Activated CD8-positive, alpha-beta memory T cell treated with anti-CD3 and anti-CD28 coated beads, Interleukin-2, amount 50 U/mL, for 1 hour (primary cell): ENCODE results near the gene SPDYE6.
"Not testable (repeated sequence)": the region's sequence is repeated elsewhere in the genome, so short reads cannot be mapped to it uniquely, and the experiment has no call there.

ENCODE experiments used
- DNase-seq: peaks from one replicate; pipeline ENCODE4 v3.0.0-alpha.2; 2020; ENCODE audit errors: extremely low read depth

Gene SPDYE6

GRCh38 chr7:102317231-102318059, 38.8 kb downstream of the SPDYE6 start:
- DNase-seq = no peak

DNA sequence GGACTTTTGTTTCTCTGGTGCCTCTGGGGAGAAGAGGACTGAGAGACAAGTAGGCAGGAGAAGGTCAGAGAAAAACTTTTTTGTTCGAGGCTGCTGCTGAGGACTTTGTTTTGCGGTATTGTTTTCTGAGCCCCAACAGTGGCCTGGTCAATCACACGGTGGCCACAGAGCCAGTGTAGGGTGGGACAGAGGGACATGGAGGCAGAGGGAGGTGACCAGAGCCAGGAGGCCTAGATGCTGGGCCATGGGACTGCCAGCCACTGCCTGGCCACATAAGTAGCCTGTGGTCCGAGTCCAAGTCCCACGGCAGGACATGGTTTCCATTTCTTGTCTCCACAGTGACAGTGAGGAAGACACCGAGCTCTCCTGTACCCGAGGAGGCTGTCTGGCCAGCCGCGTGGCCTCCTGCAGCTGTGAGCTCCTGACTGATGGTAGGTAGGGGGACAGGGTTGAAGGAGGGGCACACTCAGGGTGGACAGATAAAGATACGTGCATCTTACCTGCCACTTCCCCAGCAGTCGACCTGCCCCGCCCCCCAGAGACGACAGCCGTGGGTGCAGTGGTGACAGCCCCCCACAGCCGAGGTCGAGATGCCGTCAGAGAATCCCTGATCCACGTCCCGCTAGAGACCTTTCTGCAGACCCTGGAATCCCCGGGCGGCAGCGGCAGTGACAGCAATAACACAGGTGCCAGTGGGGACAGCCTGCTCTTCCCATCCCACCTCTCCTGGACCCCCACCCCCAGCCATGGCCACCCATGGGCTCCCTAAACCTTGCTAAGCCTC, 42.1 kb downstream of the SPDYE6 start:
- no peak for DNase-seq

DNA sequence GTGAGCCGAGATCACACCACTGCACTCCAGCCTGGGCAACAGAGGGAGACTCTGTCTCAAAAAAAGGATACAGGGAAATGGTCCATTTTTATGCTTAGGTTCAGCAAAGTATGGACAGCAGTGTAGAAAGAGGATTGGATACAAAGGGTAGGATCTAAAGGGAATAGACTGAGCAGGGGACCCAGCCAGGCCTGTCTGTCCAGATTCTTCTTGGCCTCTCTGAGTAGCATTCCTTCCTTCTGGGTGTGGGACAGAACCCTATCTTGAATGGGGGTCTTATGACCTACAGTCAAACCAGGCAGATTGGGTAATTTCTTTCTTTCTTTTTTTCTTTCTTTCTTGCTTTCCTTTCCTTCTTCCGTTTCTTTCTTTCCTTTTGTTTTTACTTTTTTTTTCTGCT, 43.9 kb downstream of the SPDYE6 start:
- no peak for DNase-seq

DNA sequence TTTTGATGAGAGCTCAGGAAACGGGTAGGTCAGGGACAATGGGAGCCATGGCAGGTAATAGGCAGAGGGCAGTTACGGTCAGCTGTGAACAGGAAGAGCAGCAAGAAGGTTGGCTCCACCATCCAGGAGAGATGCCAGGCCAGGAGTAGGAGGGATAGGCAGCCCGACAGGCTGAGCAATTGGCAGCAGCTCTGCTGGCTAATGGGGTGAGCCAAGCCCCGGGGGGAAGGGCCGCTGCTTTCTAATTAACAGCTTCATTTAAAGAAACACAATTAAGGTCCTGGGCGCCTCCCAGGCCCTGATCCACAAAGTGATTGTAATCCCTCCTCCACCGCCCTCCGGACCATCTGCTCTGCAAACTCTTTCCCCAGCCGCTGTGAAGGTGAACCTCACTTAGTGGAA, 45.8 kb downstream of the SPDYE6 start:
- no peak for DNase-seq

DNA sequence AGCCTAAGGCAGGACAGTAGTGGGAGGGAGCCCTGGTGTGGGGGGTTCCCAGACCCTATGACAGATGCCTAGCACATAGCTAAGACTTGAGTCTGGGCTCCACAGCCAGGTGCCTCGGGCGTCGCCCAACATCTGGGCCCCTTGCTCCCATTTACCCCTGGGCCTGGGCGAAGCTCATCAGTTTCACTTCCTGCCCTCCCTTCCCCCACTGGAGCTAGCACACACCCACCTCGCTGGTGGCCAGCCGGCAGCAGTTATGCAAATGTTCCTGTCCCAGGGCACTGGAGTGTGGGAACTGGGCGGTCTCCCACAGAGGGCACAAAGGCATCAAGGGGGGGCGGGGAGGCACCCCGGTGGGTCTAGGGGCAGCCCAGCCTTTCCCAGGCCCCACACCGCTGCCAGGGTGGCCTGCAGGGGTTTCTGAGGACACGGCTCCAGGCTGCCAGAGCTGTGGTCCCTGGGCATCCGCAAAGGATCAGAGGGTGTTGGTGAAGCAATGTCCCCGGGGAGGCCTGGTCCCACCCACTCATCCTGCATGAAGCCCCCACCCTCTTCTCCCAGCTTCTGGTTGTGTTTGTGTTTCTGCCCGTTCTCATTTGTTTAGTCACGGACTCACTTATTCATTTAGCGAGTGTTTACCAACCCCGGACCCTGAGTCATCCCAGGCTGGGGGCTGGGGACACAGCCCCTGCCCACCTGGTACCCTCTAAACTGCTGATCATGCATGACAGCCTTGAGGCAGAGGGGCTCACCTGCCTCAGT, 49.1 kb downstream of the SPDYE6 start:
- DNase-seq = no peak

DNA sequence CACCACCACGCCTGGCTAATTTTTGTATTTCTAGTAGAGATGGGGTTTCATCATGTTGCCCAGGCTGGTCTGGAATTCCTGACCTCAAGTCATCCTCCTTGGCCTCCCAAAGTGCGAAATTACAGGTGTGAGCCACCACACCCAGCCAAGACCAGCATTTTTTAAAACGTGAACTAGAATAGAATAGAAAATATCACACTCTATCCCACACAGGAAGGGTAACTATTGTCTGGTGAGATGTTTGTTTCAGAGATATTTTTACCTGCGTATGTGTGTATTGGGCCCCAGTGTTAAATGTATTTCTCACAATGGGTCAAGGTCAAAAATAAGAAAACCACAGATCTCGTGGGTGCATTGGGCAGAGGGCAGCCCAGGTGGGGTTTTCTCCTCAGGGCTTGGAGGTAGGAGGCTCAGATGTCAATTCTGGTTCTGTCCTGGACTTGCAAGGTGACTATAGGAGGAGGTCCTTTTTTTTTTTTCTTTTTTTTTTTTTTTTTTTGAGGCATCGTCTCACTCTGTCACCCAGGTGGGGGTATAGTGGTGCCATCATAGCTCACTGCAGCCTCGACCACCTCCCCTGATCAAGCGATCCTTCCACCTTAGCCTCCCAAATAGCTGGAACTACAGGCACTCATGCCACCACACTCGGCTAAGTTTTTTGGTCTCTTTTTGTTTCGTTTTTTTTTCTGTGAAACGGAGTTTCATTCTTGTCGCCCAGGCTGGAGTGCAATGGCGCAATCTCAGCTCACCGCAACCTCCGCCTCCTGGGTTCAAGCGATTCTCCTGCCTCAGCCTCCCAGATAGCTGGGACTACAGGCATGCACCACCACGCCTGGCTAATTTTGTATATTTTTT, 50.6 kb downstream of the SPDYE6 start:
- no peak for DNase-seq

GRCh38 chr7:102304668-102305067, 51.6 kb downstream of the SPDYE6 start:
- DNase-seq = no peak

DNA sequence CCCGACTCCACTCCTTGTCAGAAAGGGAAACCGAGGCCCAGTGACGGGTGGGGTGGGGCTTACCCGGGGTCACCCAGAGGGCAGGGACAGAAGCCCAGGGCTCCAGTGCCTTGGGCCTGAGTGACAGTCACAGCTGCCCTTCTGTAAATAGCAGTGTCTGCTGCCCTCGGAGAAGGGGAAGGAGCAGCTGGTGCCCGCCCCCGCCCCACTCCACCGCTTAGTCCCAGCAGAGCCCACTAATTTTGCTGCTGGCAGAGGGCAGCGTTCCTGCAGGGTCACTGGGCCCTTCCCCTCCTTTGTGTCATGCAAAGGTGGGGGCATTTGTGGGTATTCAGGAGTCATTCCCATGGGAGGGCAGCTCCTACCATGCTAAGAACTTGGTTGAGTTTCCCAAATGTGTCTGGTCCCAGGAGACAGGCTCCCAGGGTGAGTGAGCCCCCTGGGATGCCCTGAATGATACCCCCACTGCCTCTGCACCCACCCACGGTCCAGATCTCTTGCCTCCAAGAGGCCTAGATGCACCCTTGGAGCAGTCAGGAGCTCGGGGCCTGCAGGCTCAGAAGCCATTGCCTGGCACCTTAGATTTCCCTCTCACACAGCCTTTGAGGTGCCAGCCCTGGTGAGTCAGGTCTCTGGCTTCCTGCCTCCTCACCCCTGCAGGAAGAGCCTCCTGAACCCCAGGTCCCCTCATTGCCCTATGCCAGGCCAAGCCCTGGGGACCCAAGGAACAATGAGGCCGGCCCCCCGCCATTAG, 52.4 kb downstream of the SPDYE6 start:
- DNase-seq = no peak

- no peak for DNase-seq
Observed at GRCh38 chr7:102302025-102302424, 54.2 kb downstream of the SPDYE6 start.

DNA sequence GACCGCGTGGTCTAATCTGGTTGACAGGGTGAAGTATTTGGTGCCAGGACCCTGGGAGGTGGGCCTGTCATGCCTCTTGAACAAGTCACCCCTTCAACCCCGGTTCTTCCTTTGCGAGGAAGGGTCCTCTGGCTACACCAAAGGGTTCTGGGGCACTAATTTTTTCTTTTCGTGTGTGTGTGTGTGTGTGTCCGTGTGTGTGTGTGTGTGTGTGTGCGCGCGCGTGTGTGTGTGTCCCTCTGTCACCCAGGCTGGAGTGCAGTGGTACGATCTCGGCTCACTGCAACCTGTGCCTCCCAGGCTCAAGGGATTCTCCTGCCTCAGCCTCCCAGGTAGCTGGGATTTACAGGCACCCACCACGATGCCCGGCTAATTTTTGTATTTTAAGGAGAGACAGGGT, 54.9 kb downstream of the SPDYE6 start:
- not testable (repeated sequence) for DNase-seq

DNA sequence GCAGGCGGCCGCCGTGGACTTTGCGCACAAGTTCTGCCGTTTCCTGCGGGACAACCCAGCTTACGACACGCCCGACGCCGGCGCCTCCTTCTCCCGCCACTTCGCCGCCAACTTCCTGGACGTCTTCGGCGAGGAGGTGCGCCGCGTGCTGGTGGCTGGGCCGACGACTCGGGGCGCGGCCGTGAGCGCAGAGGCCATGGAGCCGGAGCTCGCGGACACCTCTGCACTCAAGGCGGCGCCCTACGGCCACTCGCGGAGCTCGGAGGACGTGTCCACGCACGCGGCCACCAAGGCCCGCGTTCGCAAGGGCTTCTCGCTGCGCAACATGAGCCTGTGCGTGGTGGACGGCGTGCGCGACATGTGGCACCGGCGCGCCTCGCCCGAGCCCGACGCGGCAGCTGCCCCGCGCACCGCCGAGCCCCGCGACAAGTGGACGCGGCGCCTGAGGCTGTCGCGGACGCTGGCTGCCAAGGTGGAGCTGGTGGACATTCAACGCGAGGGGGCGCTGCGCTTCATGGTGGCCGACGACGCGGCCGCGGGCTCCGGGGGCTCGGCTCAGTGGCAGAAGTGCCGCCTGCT, 55.5 kb downstream of the SPDYE6 start:
- no peak for DNase-seq

DNA sequence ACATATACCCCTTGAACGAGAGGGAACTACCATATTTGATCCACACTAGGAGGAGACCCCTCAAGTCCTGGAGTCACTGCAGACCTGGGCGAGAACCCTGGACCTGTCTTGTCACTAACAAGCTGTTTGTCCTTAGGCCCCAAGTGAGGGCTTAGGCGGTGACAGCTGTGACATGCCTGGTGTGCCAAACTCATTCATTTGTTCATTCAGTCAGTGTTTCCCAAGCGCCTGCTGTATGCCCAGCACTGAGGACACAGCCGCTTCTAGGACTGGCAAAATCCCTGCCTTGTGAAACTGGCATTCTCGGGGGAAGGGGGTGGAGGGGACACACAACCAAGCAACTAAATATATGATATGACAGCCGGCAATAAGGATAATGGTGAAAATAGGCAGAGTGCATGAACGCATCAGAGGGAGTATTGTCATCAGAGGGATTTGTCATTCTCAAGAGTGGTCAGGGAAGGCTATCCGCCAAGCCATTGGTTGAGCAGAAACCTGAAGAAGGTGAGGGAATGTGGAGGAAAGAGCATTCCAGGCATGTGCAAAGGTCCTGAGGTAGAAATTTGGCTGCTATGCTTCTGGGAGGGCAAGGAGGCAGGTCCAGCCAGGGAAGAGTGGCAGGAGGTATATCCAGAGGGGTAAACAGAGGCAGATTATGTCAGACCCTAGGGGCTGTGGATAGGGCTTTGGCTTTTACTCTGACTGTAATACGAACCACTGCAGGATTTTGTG, 58.6 kb downstream of the SPDYE6 start:
- no peak for DNase-seq

- no peak for DNase-seq
Observed at GRCh38 chr7:102296514-102296913, 59.7 kb downstream of the SPDYE6 start.

DNA sequence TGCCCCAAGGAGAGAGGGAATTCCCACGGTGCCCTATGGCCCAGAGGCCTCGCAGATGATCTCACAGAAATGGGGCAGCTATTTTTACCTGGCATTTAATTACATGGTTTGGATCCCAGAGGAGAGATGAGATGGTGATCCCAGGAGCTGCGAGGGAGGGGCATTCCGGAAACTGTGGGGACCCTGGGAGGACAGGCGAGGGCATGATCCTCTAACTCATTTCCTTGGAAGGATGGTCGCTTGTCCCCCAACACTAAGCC, 60.1 kb downstream of the SPDYE6 start:
- no peak for DNase-seq
